Heart left ventricle (tissue), 13 donors: ENCODE data around the gene RNF17.

Source experiments
- CTCF ChIP-seq, 12 donors: fragments of 200-600 bp; sonication (generic) in 4 of 12; IDR thresholded peaks; one replicate each; pipeline versions ENCODE4 v1.5.0 to v1.8.0; 2018 to 2022; ENCODE audit warnings: antibody characterized with exemption in 12 of 12, mild to moderate bottlenecking in 5 of 12
- POLR2A ChIP-seq, 2 donors: fragments of 450-650 bp; IDR thresholded peaks; one replicate each; pipeline ENCODE4 v1.6.1; 2017; ENCODE audit warnings: antibody characterized with exemption in 2 of 2, mild to moderate bottlenecking in 2 of 2, moderate library complexity in 2 of 2
- donor health status: ischemic (EF 13 %, LVEDD 7.1; RV severe dilation, severe dysfunction).
- donor health status: DM: no; HTN: yes; CAD: no.
- donor health status: DM: no; HTN: no; CAD: no.
- donor health status: ischemic (EF 25% LVEDD 6.9; RV normal size, moderate dysfunction).
- donor health status: ischemic (EF 25% LVEDD 5.7; RV mildly dilated, moderate dysfunction).
- donor health status: ischemic (EF 35%, LVEDD 5.7; RV mildly dilated, moderate dysfunction).
- donor health status: nonischemic (EF 11% LVEDD 7.7; RV severe dilation, severe dysfunction).
- donor health status: DM: yes; HTN: yes; CAD: no.
- donor health status: PGD.
- donor health status: ischemic (EF 29% LVEDD 5.4; RV normal size, mild dysfunction).
- donor health status: nonischemic (EF 23%, LVEDD 6.1; RV moderate dilation, normal function).

- TF ChIP-seq CTCF (IDR thresholded peaks at IDR 0.05) = no peak
- no peak for TF ChIP-seq POLR2A (IDR thresholded peaks at IDR 0.05)
Measured at GRCh38 chr13:24842549-24843274, 78.7 kb downstream of the RNF17 start.
